ENCODE results near the gene HS6ST3. TPM values are rescaled to one million over a fixed set of nuclear protein-coding genes. Genes with fewer than 3 reads are reported as not detected.

Gene HS6ST3
- total and polyA plus RNA-seq, 9 of the 15 experiments (the other 6 are each of a cell fraction or from before 2014, with no cell fraction given), result not detected

- Histone ChIP-seq H3K9ac (ENCODE audit: insufficient read depth in 1 of 2, low read depth in 2 of 2, low read length in 2 of 2) (no peak overlapping the region), H2AFZ (ENCODE audit: low read depth, low read length) (no peak overlapping the region), H3K4me3 (no peak overlapping the region), H3K4me1 (replicated peaks in 1 of 2; ENCODE audit: control insufficient read depth in 2 of 2, insufficient read depth in 2 of 2, low read length in 2 of 2) (no peaks in the 10 kb centered on the region), H3K27me3 (ENCODE audit: control insufficient read depth in 2 of 2, insufficient read depth in 2 of 2, low read length in 2 of 2) (no peaks in the 10 kb centered on the region), H3K9me1 (ENCODE audit: control insufficient read depth, insufficient read depth, low read length) (no peaks in the 10 kb centered on the region), H3K4me2 (ENCODE audit: insufficient read depth, low read length) (no peak overlapping the region), H4K20me1 (replicated peaks; ENCODE audit: control insufficient read depth, insufficient read depth, low read length) (no peaks in the 10 kb centered on the region), H3K36me3 (ENCODE audit: control insufficient read depth, insufficient read depth, low read length) (no peaks in the 10 kb centered on the region), H3K9me3 (replicated peaks; ENCODE audit: control insufficient read depth, insufficient read depth, low read depth, low read length) (no peaks in the 10 kb centered on the region), H3K27ac (ENCODE audit: extremely low read depth, low read depth, low read length) (no peak overlapping the region), H3K79me2 (ENCODE audit: control insufficient read depth, insufficient read depth, low read length) (no peaks in the 10 kb centered on the region)
- ChIA-PET CTCF (ENCODE audit: low intra/inter-chr PET ratio) (no interaction called here), POLR2A (no interaction called here)
- TF ChIP-seq MTA1 (IDR thresholded peaks at IDR 0.05; ENCODE audit: borderline replicate concordance) (no peak), ZNF778 (CRISPR knock-in tag; IDR thresholded peaks at IDR 0.05) (no peak), TFAM (CRISPR knock-in tag; conservative IDR thresholded peaks at IDR 0.05) (no peak), SAFB2 (IDR thresholded peaks at IDR 0.05; ENCODE audit: borderline replicate concordance, low read depth, low read length, severe bottlenecking) (no peak), BCL6 (CRISPR knock-in tag; IDR thresholded peaks at IDR 0.05) (no peak), ZNF184 (CRISPR knock-in tag; IDR thresholded peaks at IDR 0.05) (no peak), SLC30A9 (CRISPR knock-in tag; IDR thresholded peaks at IDR 0.05) (no peak), STAT5A (IDR thresholded peaks at IDR 0.05; ENCODE audit: borderline replicate concordance, low read length) (no peak), RHOXF2B (CRISPR knock-in tag; conservative IDR thresholded peaks at IDR 0.05) (no peak), ZNF174 (CRISPR knock-in tag; IDR thresholded peaks at IDR 0.05) (no peak), SAFB (IDR thresholded peaks at IDR 0.05; ENCODE audit: borderline replicate concordance, low read depth, low read length) (no peak), MAFG (tag; conservative IDR thresholded peaks at IDR 0.05) (no peak), ZBTB7A (IDR thresholded peaks at IDR 0.05; ENCODE audit: borderline replicate concordance, control insufficient read depth, low read depth, low read length) (no peak), BRCA1 (IDR thresholded peaks at IDR 0.05) (no peak), BRCA1 (CRISPR knock-in tag; IDR thresholded peaks at IDR 0.05) (no peak), ZNF398 (CRISPR knock-in tag; IDR thresholded peaks at IDR 0.05) (no peak), ZNF431 (CRISPR knock-in tag; IDR thresholded peaks at IDR 0.05) (no peak), WHSC1 (IDR thresholded peaks at IDR 0.05; ENCODE audit: low read length) (no peak)
- TF ChIP-seq, protein P1, sequence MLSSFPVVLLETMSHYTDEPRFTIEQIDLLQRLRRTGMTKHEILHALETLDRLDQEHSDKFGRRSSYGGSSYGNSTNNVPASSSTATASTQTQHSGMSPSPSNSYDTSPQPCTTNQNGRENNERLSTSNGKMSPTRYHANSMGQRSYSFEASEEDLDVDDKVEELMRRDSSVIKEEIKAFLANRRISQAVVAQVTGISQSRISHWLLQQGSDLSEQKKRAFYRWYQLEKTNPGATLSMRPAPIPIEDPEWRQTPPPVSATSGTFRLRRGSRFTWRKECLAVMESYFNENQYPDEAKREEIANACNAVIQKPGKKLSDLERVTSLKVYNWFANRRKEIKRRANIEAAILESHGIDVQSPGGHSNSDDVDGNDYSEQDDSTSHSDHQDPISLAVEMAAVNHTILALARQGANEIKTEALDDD (IDR thresholded peaks at IDR 0.05), result no peak
- TF ChIP-seq, protein P2, sequence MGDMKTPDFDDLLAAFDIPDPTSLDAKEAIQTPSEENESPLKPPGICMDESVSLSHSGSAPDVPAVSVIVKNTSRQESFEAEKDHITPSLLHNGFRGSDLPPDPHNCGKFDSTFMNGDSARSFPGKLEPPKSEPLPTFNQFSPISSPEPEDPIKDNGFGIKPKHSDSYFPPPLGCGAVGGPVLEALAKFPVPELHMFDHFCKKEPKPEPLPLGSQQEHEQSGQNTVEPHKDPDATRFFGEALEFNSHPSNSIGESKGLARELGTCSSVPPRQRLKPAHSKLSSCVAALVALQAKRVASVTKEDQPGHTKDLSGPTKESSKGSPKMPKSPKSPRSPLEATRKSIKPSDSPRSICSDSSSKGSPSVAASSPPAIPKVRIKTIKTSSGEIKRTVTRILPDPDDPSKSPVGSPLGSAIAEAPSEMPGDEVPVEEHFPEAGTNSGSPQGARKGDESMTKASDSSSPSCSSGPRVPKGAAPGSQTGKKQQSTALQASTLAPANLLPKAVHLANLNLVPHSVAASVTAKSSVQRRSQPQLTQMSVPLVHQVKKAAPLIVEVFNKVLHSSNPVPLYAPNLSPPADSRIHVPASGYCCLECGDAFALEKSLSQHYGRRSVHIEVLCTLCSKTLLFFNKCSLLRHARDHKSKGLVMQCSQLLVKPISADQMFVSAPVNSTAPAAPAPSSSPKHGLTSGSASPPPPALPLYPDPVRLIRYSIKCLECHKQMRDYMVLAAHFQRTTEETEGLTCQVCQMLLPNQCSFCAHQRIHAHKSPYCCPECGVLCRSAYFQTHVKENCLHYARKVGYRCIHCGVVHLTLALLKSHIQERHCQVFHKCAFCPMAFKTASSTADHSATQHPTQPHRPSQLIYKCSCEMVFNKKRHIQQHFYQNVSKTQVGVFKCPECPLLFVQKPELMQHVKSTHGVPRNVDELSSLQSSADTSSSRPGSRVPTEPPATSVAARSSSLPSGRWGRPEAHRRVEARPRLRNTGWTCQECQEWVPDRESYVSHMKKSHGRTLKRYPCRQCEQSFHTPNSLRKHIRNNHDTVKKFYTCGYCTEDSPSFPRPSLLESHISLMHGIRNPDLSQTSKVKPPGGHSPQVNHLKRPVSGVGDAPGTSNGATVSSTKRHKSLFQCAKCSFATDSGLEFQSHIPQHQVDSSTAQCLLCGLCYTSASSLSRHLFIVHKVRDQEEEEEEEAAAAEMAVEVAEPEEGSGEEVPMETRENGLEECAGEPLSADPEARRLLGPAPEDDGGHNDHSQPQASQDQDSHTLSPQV (IDR thresholded peaks at IDR 0.05), result no peak
- intact Hi-C loops (cut with micrococcal nuclease) (no loop called here), in situ Hi-C loops (cut with MboI) (no loop called here)
- ATAC-seq (no peak), FAIRE-seq (no peak), DNase-seq (ENCODE audit: extremely low read depth in 1 of 4, low spot score in 3 of 4) (no peak)
- BruUV-seq (replicated peaks), result no TSS peak
- WGBS (ENCODE audit: insufficient coverage, low coverage, missing lambda C conversion rate), result 0% methylated on average over 1 of the region's 1 CpG
These were observed 657.0 kb downstream of the HS6ST3 start for GRCh38 chr13:96746886-96747285.
